ENCODE measurements around the gene DSCAM.

DSCAM gene

GRCh38 chr21:40707656-40708244, 139.2 kb downstream of the DSCAM start:
- no peak for DNase-seq (ENCODE audit: low read depth)

- DNase-seq (ENCODE audit: low read depth): peak; percentile 44
Measured at GRCh38 chr21:40706806-40707655, 139.9 kb downstream of the DSCAM start.

DNA sequence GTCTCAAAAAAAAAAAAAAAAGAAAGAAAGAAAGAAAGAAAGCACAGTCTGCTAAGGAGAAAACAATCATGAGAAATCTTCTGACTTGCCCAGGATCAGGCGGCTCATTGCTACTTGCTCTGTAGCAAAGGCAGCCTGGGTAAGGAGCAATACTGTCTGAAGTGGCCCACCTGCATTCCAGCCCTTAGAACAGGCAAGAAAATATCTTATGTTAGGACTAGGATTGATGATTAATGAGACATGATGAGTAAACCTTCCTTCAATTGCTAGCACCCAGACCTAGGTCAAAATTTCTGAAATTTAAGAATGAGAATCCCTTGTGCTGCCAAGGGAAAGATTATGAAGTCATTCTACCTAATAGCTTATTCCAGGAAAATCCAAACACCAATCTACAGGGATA, 140.8 kb downstream of the DSCAM start:
- no peak for DNase-seq (ENCODE audit: low read depth)

- DNase-seq (ENCODE audit: low read depth): no peak
Measured at GRCh38 chr21:40704141-40704540, 142.8 kb downstream of the DSCAM start.

DNA sequence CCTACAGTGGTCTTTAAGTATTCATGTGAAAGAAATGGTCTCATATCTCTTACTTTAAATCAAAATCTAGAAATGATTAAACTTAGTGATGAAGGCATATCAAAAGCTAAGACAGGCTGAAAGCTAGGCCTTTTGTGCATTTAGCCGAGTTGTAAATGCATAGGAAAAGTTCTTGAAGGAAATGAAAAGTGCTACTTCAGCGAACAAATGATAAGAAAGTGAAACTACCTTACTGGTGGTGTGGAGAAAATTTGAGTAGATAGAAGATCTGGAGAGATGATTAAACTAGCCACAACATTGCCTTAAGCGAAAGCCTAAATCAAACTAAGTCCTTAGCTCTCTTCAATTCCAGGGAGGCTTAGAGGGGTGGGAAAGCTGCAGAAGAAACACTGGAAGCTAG, 147.6 kb downstream of the DSCAM start:
- no peak for DNase-seq (ENCODE audit: low read depth)

GRCh38 chr21:40696246-40696645, 150.7 kb downstream of the DSCAM start:
- DNase-seq (ENCODE audit: low read depth): no peak

GRCh38 chr21:40689840-40690360, 157.1 kb downstream of the DSCAM start:
- no peak for DNase-seq (ENCODE audit: low read depth)

- DNase-seq (ENCODE audit: low read depth): no peak
Measured at GRCh38 chr21:40689217-40689616, 157.7 kb downstream of the DSCAM start.

DNA sequence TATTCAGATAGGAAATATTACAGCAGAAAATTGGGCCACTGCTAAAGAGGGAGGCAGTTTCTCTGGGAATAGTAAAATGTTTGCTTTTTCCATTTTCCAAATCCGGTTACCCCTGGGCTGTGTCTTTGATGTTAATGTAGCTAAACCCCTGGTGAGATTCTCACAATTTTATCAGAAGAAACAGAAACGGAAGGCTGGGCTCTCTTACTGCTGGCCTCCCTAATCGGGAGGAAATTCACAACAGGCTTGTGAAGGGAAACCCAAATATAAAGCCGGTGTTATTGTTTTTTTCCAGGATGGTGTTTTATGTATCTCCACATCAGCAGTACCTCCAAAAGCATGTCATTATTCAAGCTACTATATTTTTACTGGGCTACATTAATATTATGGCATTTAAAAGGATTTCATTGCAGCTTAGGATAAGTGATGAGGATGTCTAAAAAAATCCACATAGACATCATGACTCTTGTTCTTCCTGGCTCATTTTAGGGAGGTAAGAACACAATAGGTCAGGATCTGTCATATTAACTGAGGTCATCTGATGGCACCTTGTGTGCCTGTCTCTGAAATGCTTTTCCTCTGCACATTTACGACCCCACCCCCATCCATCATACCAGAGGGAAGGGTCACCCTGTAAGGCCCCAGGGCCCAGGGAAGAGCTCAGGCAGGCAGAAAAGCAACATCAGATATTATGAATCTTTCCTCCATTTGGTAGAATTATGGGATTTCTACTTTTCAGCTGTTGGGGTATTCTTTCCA, 158.7 kb downstream of the DSCAM start:
- DNase-seq (ENCODE audit: low read depth): no peak

DNA sequence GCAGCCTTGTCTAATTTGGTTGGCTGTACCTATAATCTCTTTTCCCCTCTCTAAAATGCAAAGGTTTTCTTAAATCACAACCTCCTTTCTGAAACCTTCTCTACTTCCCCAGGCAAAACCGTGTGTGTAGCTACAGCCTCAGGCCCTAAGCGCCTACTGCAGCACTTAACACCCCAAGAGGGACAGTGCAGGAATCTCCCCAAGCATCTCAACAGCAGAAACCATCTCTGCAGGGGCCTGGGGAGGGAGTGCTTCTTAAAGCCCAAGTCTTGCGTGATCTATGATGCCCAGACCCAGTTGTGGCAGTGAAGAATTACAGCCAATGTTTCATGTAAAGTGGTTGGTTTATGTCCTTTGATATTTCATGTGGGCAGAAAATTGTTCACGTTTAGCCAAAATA, 159.3 kb downstream of the DSCAM start:
- no peak for DNase-seq (ENCODE audit: low read depth)

- no peak for DNase-seq (ENCODE audit: low read depth)
Measured at GRCh38 chr21:40686526-40686925, 160.4 kb downstream of the DSCAM start.

DNA sequence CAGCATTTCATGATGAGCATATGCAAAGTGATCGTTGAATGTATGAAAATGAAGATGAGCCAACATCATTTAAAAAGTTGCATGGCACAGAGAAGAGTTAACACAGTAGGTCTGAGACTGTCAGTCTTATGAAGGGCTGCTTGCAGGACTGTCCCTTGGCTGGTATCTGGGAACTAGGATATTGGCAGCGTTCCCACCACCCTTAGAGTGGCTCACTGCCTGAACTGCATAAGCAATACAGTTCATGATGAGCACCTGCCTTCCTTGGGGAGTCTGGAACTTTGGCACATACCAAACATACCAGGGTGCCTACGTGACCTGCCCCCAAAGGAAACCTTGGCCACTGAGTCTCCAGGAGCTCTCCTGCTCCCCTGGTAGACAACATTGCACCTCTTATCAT, 161.8 kb downstream of the DSCAM start:
- DNase-seq (ENCODE audit: low read depth): no peak

DNA sequence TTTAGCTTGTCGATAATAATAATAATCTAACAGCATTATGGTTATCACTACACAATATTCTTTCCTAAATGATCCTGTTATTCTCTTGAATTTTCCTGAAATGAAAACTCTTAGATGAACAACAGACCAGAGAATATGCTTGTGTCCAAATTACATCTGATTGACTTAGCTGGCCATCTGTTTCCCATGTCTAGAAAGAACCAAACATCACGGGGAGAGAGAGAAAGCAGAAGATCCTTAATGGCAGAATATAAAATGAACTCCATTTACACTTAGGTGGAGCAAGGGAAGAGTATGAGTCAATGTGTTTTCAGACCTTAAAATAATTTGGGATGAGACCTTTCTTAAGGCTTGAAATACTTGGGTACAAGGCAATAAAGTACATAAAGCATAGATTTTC, 162.2 kb downstream of the DSCAM start:
- no peak for DNase-seq (ENCODE audit: low read depth)

GRCh38 chr21:40683349-40683748, 163.6 kb downstream of the DSCAM start:
- DNase-seq (ENCODE audit: low read depth): no peak

DNA sequence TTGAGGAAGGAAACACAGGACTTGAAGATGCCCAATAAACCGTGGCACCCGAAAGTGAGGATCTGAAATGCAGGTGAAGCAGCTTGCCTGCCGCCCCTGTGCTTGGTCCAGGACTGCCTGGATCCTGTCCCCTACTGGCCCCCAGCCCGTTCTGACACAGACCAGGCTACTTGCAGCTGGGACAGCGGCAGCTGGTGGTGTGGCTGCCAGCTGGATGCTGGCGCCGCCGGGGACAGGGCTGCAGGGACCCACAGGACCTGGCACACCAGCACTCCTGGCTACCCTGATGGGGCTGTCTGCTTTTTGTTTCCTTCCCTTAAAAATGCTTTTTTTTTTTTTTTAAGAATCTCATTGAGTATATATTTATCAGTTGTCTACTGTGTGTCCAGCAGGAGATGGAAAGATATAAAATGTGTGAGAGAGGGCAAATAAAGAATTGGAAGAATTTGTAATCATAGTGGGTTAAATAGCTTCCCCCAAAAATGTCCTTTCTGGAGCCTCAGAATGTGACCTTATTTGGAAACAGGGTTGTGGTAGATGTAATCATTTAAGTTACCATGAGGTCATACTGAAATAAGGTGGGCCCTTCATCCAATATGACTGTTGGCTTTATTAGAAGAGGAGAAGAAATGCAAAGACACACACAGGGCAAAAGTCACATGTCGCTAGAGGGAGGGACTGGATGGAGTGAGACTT, 165.6 kb downstream of the DSCAM start:
- DNase-seq (ENCODE audit: low read depth): peak; percentile 58

DNA sequence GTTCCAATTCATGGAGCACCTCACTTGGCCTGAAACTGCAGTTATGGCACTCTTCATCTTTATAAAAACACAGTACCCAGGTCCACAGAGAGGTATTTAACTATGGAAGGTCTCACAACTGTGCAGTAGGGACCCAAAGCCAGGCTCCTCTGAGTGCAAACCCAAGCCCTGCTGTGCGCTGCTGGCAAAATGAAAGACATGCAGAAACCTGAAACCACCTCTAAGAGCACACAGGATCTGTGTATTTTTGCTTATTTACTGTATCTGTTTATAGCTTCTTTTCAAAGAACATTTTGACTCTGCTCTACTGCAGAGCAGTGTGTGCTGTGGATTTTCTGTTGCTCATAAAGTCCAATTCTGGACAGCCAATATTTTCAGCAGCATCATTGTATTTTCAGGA, 166.6 kb downstream of the DSCAM start:
- no peak for DNase-seq (ENCODE audit: low read depth)

- no peak for DNase-seq (ENCODE audit: low read depth)
Measured at GRCh38 chr21:40678681-40679284, 168.2 kb downstream of the DSCAM start.

GRCh38 chr21:40675017-40675416, 171.9 kb downstream of the DSCAM start:
- DNase-seq (ENCODE audit: low read depth): no peak

DNA sequence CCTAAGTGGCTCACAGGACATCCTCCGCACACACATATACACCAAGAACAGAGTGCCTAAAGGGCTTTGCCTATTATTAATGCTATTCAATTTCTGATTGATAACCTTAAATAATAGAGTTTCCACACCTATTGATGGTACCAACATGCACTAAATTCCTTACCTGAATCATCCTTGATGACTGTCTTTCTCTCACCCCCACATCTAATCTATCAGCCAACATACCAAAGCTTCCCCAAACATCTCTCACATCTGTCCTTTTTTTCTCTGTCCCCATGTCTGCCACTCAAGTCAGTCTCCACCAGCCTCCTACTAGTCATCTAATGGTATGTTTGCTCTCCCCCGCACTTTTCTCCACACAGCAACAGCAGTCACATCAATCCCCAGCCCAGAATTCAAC, 174.4 kb downstream of the DSCAM start:
- DNase-seq (ENCODE audit: low read depth): peak; percentile 27

GRCh38 chr21:40671716-40672115, 175.2 kb downstream of the DSCAM start:
- peak; percentile 59 for DNase-seq (ENCODE audit: low read depth)

DNA sequence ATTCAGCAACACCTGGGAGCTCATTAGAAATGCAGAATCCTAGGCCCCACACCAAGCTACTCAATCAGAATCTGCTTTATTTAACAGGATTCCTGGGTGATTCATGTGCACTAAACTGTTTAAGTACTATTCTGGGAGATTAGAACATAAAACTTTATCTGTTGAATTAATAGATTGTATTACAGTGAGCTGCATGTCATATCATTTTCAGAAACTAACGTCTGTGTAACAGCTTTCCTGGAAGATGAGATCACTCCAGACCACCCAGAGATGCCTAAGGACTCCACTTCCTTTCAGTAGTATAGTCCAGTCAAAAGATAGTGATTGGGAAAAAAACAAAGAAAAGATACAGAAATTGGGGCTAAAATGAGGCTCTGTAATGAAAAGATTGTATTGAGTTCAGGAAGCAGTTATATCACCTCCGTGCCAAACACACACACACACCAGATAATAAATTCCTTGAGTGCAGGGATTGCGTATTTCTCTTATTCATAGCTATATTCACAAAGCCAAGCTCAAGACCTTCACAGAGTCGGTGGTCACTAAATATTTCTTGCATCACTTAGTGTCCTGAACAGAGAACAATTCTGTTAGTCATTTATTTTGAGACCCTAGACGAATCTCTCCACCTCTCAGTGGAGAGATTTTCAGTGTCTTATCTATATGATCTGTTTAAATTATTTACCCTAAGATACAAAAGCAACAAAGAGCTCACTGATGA, 178.2 kb downstream of the DSCAM start:
- peak; percentile 48 for DNase-seq (ENCODE audit: low read depth)
